ENCODE measurements around the gene PEX11A.

Gene PEX11A

DNA sequence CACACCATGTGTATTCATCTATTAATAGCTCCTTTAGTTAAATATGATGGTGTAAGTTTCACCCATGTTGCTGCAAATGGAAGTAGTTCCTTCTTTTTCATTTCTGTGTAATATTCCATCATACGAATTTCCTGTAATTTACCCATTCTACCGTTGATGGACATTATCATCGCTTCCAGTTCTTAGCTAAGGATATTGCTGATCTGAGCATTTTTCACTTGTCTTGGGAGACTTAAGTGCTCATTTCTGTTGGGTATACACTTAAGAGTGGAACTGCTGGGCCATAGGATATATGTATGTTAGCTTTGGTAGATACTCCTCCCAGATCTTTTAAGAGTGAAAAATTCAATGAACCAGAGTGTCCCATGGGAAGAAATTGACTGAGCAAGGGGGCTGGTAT, 22.4 kb downstream of the PEX11A start:
- Histone ChIP-seq H3K9me3 (ENCODE audit: control insufficient read depth, low read length) (no peaks in the 10 kb centered on the region), H3K27me3 (replicated peaks; ENCODE audit: control insufficient read depth, insufficient read depth, low read length, poor library complexity, severe bottlenecking) (no peaks in the 10 kb centered on the region), H3K36me3 (ENCODE audit: control insufficient read depth, insufficient read depth, low read length) (no peaks in the 10 kb centered on the region), H3K4me1 (ENCODE audit: control insufficient read depth, insufficient read depth, low read length, poor library complexity, severe bottlenecking) (peaks cover 4% of the 10 kb centered on the region), H3K4me3 (ENCODE audit: insufficient read depth, low read depth, low read length, poor library complexity, severe bottlenecking) (no peak overlapping the region), H3K27ac (ENCODE audit: insufficient read depth, low read length, poor library complexity, severe bottlenecking) (no peak overlapping the region)
- DNase-seq = no peak

DNA sequence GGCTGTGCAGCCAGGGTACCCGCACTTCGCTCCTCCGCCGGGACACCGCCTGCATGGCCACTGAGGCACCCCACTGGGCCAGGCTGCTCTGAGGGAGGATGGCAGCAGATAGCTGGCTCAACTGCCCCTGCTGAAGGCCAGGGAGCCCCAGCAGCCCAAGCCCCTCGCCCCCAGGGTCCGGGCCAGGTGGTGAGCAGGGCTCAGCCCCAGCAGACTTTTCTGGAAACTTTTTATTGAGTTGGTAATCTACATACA, 22.9 kb downstream of the PEX11A start:
- DNase-seq = no peak
- H3K4me3 ChIP-seq (ENCODE audit: insufficient read depth, low read depth, low read length, poor library complexity, severe bottlenecking) = no peak overlapping the region
- H3K9me3 ChIP-seq (ENCODE audit: control insufficient read depth, low read length) = no peaks in the 10 kb centered on the region
- H3K27me3 ChIP-seq (replicated peaks; ENCODE audit: control insufficient read depth, insufficient read depth, low read length, poor library complexity, severe bottlenecking) = no peaks in the 10 kb centered on the region
- H3K4me1 ChIP-seq (ENCODE audit: control insufficient read depth, insufficient read depth, low read length, poor library complexity, severe bottlenecking) = peaks cover 4% of the 10 kb centered on the region
- H3K36me3 ChIP-seq (ENCODE audit: control insufficient read depth, insufficient read depth, low read length) = no peaks in the 10 kb centered on the region
- no peak overlapping the region for H3K27ac ChIP-seq (ENCODE audit: insufficient read depth, low read length, poor library complexity, severe bottlenecking)

DNA sequence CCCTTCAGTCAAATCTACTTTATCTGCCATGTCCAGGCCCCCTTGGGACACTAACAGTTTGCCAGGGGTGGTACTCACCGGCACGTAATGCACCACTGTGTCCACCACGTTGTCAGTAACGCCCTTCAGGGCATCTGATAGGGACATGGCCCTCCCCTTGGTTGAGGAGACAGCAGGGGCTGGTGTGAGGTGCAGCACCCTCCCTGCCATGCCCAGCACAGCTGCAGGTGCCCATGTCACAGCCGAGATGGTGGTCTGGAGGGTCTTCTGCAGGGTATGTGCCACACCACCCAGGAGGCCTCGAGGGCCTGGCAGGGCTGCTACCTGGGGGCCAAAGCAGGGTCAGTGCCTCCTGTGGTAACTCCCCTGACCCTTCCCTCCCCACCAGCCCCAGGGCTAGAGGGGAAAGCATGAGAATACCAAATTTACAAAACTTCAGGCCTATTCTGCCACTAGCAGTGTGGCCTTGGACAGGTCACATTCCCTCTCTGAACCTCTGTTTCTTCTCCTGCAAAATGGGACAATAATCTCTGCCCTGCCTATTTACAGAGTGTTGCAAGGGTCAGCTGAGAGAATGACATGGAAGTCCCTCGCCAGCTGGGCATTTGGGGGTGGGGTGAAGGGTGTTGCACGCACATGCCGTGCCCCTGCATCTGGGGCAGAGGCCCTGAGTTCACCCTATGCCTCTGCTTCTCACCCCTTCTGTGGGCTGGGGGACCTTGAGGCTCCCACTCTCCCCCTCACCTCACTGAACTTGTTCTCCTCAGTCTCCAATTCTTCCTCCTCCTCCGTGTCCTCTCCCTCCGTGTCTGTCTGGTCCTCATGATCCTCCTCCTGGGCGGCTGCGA, 23.5 kb downstream of the PEX11A start:
- Histone ChIP-seq H3K4me1 (ENCODE audit: control insufficient read depth, insufficient read depth, low read length, poor library complexity, severe bottlenecking) (peaks cover 4% of the 10 kb centered on the region), H3K4me3 (ENCODE audit: insufficient read depth, low read depth, low read length, poor library complexity, severe bottlenecking) (no peak overlapping the region), H3K27me3 (replicated peaks; ENCODE audit: control insufficient read depth, insufficient read depth, low read length, poor library complexity, severe bottlenecking) (no peaks in the 10 kb centered on the region), H3K27ac (ENCODE audit: insufficient read depth, low read length, poor library complexity, severe bottlenecking) (no peak overlapping the region), H3K9me3 (ENCODE audit: control insufficient read depth, low read length) (no peaks in the 10 kb centered on the region), H3K36me3 (ENCODE audit: control insufficient read depth, insufficient read depth, low read length) (no peaks in the 10 kb centered on the region)
- DNase-seq = no peak

DNA sequence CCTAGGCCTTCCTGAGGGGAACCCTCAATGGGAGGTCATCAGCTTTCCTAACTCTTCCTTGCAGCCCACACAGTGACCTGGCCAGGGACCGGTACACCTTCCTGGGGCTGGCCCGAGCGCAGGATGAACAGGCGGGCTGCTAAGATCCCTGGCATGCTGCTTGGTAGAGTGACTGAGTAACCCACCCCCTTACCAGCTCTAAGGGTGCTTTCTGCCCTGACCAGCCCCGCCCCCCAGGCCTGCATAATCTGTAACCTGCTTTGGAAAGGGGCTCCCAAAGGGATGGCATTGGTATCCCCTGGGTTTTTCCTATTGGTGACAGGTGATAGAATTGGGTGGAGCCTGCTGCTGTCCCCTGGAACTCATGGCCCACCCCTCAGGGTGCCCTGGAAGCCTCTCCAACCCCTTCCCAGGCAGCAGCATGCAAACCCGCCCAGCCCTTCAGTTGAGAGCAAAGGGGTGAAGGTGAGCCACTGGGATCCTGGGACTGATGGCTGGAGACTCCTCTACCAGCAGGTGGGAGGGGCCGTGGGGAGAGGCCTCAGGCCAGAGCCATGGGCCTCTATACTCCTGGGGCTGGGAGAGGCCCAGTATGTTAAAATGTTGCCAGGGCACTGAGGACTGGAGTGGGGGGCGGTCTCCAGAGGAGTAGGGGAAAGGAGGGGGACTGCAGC, 24.2 kb downstream of the PEX11A start:
- H3K4me1 ChIP-seq (ENCODE audit: control insufficient read depth, insufficient read depth, low read length, poor library complexity, severe bottlenecking) = peaks cover 4% of the 10 kb centered on the region
- no peaks in the 10 kb centered on the region for H3K36me3 ChIP-seq (ENCODE audit: control insufficient read depth, insufficient read depth, low read length)
- H3K27ac ChIP-seq (ENCODE audit: insufficient read depth, low read length, poor library complexity, severe bottlenecking) = no peak overlapping the region
- H3K4me3 ChIP-seq (ENCODE audit: insufficient read depth, low read depth, low read length, poor library complexity, severe bottlenecking) = no peak overlapping the region
- DNase-seq = no peak
- no peaks in the 10 kb centered on the region for H3K9me3 ChIP-seq (ENCODE audit: control insufficient read depth, low read length)
- H3K27me3 ChIP-seq (replicated peaks; ENCODE audit: control insufficient read depth, insufficient read depth, low read length, poor library complexity, severe bottlenecking) = no peaks in the 10 kb centered on the region

DNA sequence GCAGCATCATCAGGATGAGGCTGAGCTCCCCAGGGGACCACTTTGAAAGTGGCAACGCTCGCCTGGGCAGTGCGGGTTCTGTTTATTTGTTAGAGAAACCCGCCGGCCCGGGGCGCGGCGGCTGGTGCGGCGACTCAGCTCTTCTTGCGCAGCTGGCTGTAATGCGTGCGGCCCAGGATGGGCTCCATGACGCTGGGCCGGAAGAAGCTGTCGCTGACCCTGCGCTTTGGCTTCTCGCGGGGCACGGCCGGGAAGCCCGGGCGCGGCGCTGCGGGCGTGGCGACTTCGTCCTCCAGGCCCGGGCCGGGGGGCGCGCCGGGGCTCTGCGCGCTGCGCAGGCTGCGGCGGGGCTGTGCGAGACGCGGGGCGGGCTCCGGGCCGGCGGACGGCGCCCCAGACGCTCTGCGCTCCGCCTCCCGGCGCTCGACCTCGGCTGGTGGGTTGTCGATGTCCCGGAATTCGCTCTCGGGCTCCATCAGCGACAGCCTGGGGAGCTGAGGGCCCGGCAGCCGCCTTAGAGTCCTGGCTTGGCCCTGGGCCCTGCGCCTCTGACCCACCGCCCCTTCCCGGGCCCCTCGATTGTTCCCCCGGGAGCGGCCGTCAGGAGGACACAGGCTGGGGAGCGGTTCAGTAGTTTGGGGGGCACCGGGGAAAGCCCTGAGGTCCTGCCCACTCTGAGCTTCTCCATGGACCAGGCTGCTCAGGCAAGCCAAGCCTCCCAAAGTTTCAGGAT, 24.9 kb downstream of the PEX11A start:
- no peak overlapping the region for H3K27ac ChIP-seq (ENCODE audit: insufficient read depth, low read length, poor library complexity, severe bottlenecking)

DNA sequence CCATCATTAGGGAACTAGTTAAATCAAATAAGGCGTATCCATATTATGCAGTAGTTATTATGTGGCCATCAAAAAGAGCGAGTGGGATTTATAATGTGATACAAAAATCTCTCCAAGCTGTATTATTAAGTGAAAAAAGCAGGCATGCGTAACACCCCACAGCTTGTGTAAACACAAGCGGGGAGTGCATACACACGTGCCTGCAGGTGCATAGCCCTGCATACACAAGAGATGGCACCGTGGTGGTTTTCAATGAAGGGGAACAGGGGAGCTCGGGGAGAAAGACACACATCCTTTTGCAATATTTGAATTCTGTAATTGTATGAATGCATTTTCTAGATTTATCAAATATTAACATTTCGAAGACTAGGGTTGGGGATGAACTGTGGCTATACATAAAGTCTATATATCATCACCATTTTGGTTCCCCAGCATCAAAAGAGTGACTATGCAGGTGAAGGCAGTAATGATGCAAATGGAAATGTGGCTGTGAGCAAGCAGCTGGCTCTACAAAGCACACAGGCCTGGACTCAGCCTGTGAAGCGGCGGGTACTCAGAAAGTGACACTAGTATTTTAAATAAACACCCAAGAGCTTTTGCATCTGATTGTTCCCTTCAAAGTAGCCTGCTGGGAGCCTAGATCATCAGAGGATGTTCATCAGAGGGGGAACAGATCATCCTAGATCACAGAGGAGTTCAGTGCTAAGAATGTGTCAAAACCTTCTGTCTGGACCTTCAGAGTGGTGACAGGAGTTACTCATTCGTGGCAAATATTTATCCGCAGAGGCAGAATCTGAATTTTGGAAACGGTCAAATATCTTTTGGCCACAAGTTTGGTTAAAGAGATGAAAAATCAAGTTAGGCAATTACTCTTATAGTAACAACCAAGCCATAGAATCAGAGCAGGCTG, 25.9 kb downstream of the PEX11A start:
- peaks cover 4% of the 10 kb centered on the region for H3K4me1 ChIP-seq (ENCODE audit: control insufficient read depth, insufficient read depth, low read length, poor library complexity, severe bottlenecking)
- H3K9me3 ChIP-seq (ENCODE audit: control insufficient read depth, low read length) = no peaks in the 10 kb centered on the region
- DNase-seq = no peak
- no peak overlapping the region for H3K27ac ChIP-seq (ENCODE audit: insufficient read depth, low read length, poor library complexity, severe bottlenecking)
- no peak overlapping the region for H3K4me3 ChIP-seq (ENCODE audit: insufficient read depth, low read depth, low read length, poor library complexity, severe bottlenecking)
- no peaks in the 10 kb centered on the region for H3K27me3 ChIP-seq (replicated peaks; ENCODE audit: control insufficient read depth, insufficient read depth, low read length, poor library complexity, severe bottlenecking)
- no peaks in the 10 kb centered on the region for H3K36me3 ChIP-seq (ENCODE audit: control insufficient read depth, insufficient read depth, low read length)

More for the DNA sequence above, 24.9 kb downstream of the PEX11A start:
- Histone ChIP-seq H3K4me1 (ENCODE audit: control insufficient read depth, insufficient read depth, low read length, poor library complexity, severe bottlenecking) (peaks cover 4% of the 10 kb centered on the region), H3K4me3 (ENCODE audit: insufficient read depth, low read depth, low read length, poor library complexity, severe bottlenecking) (no peak overlapping the region), H3K9me3 (ENCODE audit: control insufficient read depth, low read length) (no peaks in the 10 kb centered on the region), H3K27me3 (replicated peaks; ENCODE audit: control insufficient read depth, insufficient read depth, low read length, poor library complexity, severe bottlenecking) (no peaks in the 10 kb centered on the region), H3K36me3 (ENCODE audit: control insufficient read depth, insufficient read depth, low read length) (no peaks in the 10 kb centered on the region)
- no peak for DNase-seq

DNA sequence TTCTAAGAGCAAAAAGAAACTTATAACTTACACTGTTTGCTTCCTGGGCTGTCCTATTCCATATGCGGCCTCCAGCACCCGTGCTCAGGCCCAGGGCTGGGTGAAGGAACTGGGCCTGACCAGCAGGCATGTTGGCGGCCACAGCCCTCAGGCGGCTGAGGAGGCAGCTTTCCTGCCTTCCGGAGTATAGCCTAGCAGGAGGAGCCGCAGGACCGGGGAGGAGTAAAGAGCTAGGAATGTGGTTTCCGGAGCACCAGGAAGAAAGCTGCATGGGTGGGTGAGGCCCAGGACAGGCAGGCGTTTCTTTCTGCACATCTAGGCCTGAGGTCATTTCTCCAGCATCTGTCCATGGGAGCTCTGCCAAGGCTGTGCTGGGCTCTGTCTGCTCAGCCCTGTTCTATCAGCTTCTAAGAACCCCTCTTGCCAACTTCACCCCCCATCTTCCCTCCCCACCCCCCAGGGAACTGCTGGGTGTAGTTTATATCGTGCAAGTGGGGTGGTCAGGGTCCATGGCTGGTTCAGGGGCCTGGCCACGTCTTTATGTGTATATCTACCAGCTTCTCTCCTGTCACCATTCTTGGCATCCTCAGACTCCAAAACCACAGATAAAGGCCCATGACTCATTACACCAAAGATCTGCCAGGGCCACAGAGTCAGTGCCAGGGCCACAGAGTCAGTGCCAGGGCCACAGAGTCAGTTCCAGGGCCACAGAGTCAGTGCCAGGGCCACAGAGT, 27.5 kb downstream of the PEX11A start:
- DNase-seq = no peak
- no peaks in the 10 kb centered on the region for H3K9me3 ChIP-seq (ENCODE audit: control insufficient read depth, low read length)
- H3K36me3 ChIP-seq (ENCODE audit: control insufficient read depth, insufficient read depth, low read length) = no peaks in the 10 kb centered on the region
- H3K27ac ChIP-seq (ENCODE audit: insufficient read depth, low read length, poor library complexity, severe bottlenecking) = no peak overlapping the region
- no peak overlapping the region for H3K4me3 ChIP-seq (ENCODE audit: insufficient read depth, low read depth, low read length, poor library complexity, severe bottlenecking)
- no peaks in the 10 kb centered on the region for H3K27me3 ChIP-seq (replicated peaks; ENCODE audit: control insufficient read depth, insufficient read depth, low read length, poor library complexity, severe bottlenecking)
- peaks cover 4% of the 10 kb centered on the region for H3K4me1 ChIP-seq (ENCODE audit: control insufficient read depth, insufficient read depth, low read length, poor library complexity, severe bottlenecking)

DNA sequence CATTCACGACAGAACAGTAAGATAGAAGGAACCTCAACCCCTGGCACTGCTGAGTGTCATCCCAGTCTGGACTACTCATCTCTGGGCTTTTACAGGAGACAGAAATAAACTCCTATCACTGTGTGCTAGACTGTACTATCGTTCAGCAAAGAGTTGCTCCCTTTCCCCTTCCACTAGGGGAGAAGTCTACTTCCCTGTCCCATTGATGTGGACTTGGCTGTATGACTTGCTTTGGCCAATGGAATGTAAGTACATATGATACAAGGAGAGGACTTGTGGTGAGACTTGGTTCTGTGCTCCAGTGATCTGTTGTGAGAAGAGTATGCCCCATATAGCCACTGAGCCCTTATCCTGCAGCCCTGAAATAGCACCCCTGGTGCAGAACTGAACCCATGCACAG, 30.0 kb downstream of the PEX11A start:
- H3K4me3 ChIP-seq (ENCODE audit: insufficient read depth, low read depth, low read length, poor library complexity, severe bottlenecking) = no peak overlapping the region
- H3K4me1 ChIP-seq (ENCODE audit: control insufficient read depth, insufficient read depth, low read length, poor library complexity, severe bottlenecking) = no peaks in the 10 kb centered on the region
- no peaks in the 10 kb centered on the region for H3K9me3 ChIP-seq (ENCODE audit: control insufficient read depth, low read length)
- no peaks in the 10 kb centered on the region for H3K27me3 ChIP-seq (replicated peaks; ENCODE audit: control insufficient read depth, insufficient read depth, low read length, poor library complexity, severe bottlenecking)
- no peaks in the 10 kb centered on the region for H3K36me3 ChIP-seq (ENCODE audit: control insufficient read depth, insufficient read depth, low read length)
- DNase-seq = no peak
- no peak overlapping the region for H3K27ac ChIP-seq (ENCODE audit: insufficient read depth, low read length, poor library complexity, severe bottlenecking)

DNA sequence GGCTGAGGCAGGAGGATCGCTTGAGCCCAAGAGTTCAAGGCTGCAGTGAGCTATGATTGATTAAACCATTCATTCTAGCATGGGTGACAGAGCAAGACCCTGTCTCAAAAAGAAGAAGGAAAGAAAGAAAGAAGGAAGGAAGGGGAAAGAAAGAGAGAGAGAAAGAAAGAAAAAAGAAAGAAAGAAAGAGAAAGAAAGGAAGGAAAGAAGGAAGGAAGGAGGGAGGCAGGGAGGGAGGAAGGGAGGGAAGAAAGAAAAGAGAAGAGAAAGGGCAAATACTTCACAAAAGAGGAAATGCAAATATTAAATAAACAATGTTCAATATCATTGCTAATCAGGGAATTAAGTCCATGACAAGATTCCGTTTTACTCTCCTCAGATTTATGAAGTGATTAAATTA, 31.3 kb downstream of the PEX11A start:
- H3K9me3 ChIP-seq (ENCODE audit: control insufficient read depth, low read length) = no peaks in the 10 kb centered on the region
- no peak overlapping the region for H3K27ac ChIP-seq (ENCODE audit: insufficient read depth, low read length, poor library complexity, severe bottlenecking)
- peaks cover 12% of the 10 kb centered on the region for H3K27me3 ChIP-seq (replicated peaks; ENCODE audit: control insufficient read depth, insufficient read depth, low read length, poor library complexity, severe bottlenecking)
- H3K4me3 ChIP-seq (ENCODE audit: insufficient read depth, low read depth, low read length, poor library complexity, severe bottlenecking) = no peak overlapping the region
- H3K4me1 ChIP-seq (ENCODE audit: control insufficient read depth, insufficient read depth, low read length, poor library complexity, severe bottlenecking) = peaks cover 5% of the 10 kb centered on the region
- DNase-seq = no peak
- no peaks in the 10 kb centered on the region for H3K36me3 ChIP-seq (ENCODE audit: control insufficient read depth, insufficient read depth, low read length)

Data from effector memory CD4-positive, alpha-beta T cell (primary cell).